Measurements from ENCODE around the gene CFAP107.

- TF ChIP-seq, protein P1, sequence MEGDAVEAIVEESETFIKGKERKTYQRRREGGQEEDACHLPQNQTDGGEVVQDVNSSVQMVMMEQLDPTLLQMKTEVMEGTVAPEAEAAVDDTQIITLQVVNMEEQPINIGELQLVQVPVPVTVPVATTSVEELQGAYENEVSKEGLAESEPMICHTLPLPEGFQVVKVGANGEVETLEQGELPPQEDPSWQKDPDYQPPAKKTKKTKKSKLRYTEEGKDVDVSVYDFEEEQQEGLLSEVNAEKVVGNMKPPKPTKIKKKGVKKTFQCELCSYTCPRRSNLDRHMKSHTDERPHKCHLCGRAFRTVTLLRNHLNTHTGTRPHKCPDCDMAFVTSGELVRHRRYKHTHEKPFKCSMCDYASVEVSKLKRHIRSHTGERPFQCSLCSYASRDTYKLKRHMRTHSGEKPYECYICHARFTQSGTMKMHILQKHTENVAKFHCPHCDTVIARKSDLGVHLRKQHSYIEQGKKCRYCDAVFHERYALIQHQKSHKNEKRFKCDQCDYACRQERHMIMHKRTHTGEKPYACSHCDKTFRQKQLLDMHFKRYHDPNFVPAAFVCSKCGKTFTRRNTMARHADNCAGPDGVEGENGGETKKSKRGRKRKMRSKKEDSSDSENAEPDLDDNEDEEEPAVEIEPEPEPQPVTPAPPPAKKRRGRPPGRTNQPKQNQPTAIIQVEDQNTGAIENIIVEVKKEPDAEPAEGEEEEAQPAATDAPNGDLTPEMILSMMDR (optimal IDR thresholded peaks at IDR 0.05 in 1 of 3, IDR thresholded peaks at IDR 0.05 in 1 of 3, conservative IDR thresholded peaks at IDR 0.05 in 1 of 3; ENCODE audit: extremely low read depth in 1 of 3, insufficient read depth in 2 of 3, low read length in 3 of 3): no peak
- TF ChIP-seq EZH2 (IDR thresholded peaks at IDR 0.05; ENCODE audit: low read length): no peak
These were observed 28.6 kb upstream of the CFAP107 start for GRCh38 chr1:12717301-12717838.
